Smooth muscle cell of bladder (primary cell): ENCODE measurements around the gene PRLHR. TPM values are rescaled to one million over a fixed set of nuclear protein-coding genes. Genes with fewer than 3 reads are reported as not detected.

Experiments used
- total RNA-seq: library from RNA; depleted of rRNA; stranded (reverse); fragments of >200 nt; gene quantifications from 2 replicates; pipeline ENCODE4 v1.2.3, GENCODE V29; 2014

Gene PRLHR
- total RNA-seq, result not detected in 2 replicates

DNA sequence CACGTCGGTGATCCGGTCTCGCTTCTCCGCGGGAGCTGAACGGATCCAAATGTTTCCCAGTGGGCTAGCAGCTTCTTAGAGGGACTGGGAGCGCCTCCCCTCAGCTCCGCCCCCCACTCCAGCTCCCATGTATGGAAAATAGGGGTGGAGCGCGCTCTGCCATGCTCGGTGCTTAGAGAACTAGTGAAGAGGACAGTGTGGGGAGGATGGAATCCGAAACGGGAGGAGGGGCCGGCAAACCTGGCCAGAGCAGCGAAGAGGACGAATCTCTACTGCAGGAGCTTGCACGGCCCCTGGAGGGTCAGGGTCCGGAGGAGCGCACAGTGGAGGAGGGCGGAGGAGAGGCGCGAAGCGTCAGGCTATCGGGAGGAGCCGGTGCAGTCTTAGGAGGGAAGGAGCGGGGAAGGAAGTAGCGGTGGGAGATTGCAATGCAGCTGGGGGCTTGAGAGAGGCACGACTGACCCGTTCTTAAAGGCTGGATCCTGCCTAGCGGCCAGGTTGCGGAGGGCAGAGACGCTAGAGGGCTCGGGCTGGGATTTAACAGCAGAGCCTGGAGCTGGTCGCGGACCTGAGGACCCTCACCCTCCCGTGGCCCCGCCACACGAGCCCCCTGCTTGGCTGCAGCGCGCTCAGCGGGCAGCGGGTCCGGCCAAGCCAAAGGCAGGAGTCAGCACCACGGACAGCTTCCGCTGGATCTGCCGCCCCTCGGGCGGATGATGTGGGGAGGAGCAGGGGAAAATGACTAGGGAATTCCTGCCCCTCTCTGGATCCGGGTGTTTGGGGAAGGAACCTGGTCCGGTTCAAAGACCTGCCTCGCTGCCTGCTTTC is at the start of gene PRLHR:
TSS of gene PRLHR (minus strand) at position 51 of the 828 bp plus-strand sequence. CDS start 404 bp downstream, outside the sequence.

Other genes with a start within 250 kb of the PRLHR start
- 15.4 and 17.7 TPM in 2 replicates for gene CACUL1, start 159.3 kb upstream of the PRLHR start, total RNA-seq